Measurements from ENCODE around the gene PLCB4.

The PLCB4 gene

GRCh38 chr20:9482180-9482579 is 413.3 kb downstream of the PLCB4 start:
- no peak for DNase-seq (ENCODE audit: low read depth in 2 of 3, low spot score in 2 of 3)

DNA sequence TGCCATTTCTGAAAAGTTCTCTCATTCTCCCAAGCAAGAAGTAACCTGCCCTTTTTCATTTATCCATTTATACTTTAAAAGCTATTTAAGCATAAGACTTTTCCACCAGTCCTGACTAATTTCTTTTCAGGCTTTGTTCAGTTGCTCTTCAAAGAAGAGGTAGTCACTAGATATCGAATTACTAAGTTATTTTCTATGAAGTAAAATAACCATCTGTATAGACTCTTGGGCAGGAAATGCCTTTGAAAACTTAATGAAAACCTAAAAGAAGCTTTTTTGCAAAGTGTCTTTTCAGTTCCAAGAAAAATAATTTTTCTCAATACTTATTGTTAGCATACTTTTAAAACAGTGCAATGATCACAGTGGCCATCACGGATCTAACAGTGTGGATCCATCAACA is 414.2 kb downstream of the PLCB4 start:
- DNase-seq (ENCODE audit: low read depth in 2 of 3, low spot score in 2 of 3): no peak

DNA sequence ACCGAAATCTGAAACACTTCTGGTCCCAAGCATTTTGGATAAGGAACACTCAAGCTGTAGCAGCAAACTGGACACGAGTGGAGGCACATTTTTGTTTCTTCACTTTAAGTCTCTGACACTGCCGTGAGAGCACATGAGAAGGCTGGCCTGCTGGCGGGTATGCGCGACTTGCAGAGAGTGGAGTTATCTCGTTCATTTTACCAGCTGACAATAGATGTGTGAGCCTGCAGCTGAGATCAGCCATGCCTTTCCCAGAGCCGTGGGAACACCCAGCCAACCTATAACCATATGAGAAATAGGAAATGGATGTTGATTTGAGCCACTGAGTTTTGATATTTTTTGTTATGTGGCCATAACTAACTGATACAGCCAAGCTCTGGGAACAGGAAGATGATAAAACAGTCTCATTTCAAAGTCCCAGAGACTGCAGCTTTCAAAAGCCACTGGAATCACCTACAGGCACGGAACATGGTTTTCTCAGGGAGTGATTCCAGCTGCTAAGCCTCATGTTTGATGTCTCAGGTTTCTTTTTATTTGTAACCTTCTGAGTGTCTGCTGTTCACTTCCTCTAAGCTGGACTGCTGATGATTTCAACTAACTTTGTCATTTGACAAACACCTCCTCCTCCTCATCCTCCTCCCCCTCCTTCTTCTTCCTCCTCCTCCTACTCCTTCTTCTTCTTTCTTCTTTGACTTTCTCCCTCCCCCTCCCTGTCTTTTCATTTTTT is 416.9 kb downstream of the PLCB4 start:
- DNase-seq (ENCODE audit: low read depth in 2 of 3, low spot score in 2 of 3): no peak

DNA sequence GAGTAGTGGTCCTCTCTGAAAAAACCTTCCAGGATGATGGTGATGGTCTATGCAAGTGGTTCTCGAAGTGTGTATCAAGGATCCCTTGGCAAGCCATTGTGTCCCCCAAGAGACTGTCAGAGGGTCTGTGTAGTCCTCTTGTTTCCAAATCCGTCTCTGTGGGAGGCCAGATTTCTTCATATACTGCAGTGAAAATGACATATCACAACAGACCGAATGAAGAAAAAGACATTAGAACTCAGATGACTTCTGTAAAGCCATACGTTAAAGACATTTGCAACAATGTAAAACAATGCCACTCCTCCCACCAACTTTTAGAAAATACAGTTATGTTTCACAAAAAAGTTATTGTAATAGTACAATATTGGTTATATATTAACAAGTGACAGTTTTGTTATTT is 418.3 kb downstream of the PLCB4 start:
- DNase-seq (ENCODE audit: low read depth in 2 of 3, low spot score in 2 of 3): no peak

- no peak for DNase-seq (ENCODE audit: low read depth in 2 of 3, low spot score in 2 of 3)
These were observed 419.2 kb downstream of the PLCB4 start for GRCh38 chr20:9488063-9488462.

- no peak for DNase-seq (ENCODE audit: low read depth in 2 of 3, low spot score in 2 of 3)
These were observed 421.3 kb downstream of the PLCB4 start for GRCh38 chr20:9490161-9490560.

- DNase-seq (ENCODE audit: low read depth in 2 of 3, low spot score in 2 of 3): no peak
These were observed 421.7 kb downstream of the PLCB4 start for GRCh38 chr20:9490631-9491030.

DNA sequence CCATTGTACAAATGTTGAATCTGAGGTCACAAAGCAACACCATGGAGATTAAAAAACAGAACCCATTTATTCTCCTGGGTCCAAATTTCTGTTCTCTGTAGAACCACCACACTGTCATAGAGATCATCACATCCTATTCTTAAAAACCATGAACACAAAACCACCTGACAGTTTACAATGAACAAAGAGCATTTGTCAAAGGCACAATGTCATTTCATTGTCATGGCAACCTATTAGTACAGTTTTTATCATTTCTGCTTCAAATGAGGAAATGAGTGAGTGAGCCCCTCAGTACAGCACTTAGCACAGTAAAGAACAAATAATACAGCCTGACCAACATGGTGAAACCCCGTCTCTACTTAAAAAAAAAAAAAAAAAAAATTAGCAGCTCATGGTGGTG is 422.4 kb downstream of the PLCB4 start:
- DNase-seq (ENCODE audit: low read depth in 2 of 3, low spot score in 2 of 3): no peak

GRCh38 chr20:9492067-9492466 is 423.2 kb downstream of the PLCB4 start:
- DNase-seq (ENCODE audit: low read depth in 2 of 3, low spot score in 2 of 3): no peak

GRCh38 chr20:9493803-9494202 is 424.9 kb downstream of the PLCB4 start:
- DNase-seq (ENCODE audit: low read depth in 2 of 3, low spot score in 2 of 3): no peak

DNA sequence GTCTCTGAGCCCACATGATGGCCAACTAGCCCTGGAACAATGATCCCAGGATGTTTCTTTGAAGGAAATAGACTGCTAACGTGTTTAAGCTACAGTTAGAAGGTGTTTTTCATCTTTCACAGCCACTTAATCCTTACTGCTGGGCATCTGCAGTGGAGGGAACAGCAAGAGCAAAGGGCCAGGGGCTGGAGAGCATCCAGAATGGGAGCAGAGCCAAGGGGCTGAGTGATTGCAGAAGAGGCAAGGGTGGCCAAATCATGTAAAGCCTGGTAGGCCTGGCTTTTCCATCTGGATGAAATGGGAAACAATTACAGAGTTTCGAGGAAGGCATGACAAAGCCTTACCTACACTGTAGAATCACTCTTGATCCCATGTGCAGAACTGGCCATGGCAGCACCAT is 426.8 kb downstream of the PLCB4 start:
- no peak for DNase-seq (ENCODE audit: low read depth in 2 of 3, low spot score in 2 of 3)

DNA sequence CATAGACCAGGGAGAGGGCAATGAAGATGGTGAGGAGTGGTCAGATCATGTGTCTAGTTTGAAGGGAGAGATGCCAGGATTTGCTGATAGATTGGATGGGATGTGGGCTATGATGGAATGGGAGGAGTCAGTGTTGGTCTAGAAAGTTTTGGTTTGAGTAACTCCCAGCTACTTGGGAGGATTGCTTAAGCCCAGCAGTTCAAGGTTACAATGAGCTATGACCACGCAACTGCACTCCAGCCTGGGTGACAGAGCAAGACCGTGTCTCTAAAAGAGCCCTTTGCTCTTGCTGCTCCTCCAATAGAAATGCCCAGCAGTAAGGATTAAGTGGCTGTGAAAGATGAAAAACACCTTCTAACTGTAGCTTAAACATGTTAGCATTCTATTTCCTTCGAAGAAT is 427.3 kb downstream of the PLCB4 start:
- no peak for DNase-seq (ENCODE audit: low read depth in 2 of 3, low spot score in 2 of 3)

DNA sequence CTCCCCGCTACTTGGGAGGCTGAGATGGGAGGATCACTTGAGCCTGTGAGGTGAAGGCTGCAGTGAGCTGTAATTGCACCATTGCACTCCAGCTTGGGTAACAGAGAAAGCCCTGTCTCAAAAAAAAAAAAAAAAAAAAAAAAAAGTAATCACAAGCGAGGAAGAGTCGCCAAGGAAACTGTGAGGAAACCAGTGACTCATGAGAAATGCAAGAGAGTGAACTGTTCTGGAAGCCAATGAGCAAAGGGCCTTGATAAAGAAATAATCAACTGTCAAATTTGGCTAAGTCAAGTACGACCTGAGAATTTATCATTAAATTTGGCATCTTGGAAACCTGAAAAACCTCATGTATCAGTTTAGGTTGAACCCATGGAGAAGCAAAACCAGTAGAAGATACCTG is 429.4 kb downstream of the PLCB4 start:
- DNase-seq (ENCODE audit: low read depth in 2 of 3, low spot score in 2 of 3): no peak

- no peak for DNase-seq (ENCODE audit: low read depth in 2 of 3, low spot score in 2 of 3)
These were observed 430.4 kb downstream of the PLCB4 start for GRCh38 chr20:9499126-9499899.

GRCh38 chr20:9500121-9500520 is 431.2 kb downstream of the PLCB4 start:
- no peak for DNase-seq (ENCODE audit: low read depth in 2 of 3, low spot score in 2 of 3)

DNA sequence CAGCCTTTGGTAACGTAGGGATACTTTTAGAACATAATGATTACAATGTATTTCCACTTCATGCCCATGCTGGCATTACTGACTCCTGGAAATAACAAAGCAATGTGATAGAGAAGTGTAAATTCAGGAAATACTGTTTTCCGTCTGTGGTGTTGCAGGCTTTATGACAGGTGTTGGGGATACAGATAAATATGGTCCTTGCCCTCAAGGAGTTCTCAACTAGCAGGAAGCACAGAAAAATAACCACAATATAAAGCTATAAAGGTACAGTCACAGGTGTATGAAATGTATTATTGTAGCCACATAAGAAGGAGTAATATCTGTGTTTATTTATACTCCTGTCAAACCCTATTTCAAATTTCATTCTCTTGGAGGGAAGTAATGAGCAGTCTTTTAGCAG is 432.6 kb downstream of the PLCB4 start:
- no peak for DNase-seq (ENCODE audit: low read depth in 2 of 3, low spot score in 2 of 3)

GRCh38 chr20:9503526-9504245 is 434.8 kb downstream of the PLCB4 start:
- DNase-seq (ENCODE audit: low read depth in 2 of 3, low spot score in 2 of 3): no peak

GRCh38 chr20:9506280-9506821 is 437.5 kb downstream of the PLCB4 start:
- no peak for DNase-seq (ENCODE audit: low read depth in 2 of 3, low spot score in 2 of 3)

DNA sequence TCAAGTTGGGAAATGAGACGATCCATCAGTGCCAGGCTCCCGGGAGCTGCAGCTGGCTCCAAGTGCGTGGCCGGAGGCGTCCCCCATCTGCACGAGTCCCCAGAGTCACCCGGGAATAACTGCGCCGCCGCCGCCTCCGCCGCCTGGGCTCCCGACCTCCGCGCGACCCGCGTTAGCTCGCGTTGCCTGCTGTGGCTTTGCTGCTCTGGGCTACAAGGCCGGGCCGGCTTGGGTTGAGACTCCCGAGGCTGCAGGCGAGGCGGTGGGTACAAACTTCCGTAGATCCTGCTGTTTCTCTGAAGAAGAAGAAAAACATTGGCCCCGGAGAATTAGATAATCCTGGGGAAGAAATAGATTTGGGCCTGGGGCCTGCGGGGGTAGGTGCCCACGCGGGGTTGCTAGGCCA is 438.1 kb downstream of the PLCB4 start:
- DNase-seq (ENCODE audit: low read depth in 2 of 3, low spot score in 2 of 3): no peak

DNA sequence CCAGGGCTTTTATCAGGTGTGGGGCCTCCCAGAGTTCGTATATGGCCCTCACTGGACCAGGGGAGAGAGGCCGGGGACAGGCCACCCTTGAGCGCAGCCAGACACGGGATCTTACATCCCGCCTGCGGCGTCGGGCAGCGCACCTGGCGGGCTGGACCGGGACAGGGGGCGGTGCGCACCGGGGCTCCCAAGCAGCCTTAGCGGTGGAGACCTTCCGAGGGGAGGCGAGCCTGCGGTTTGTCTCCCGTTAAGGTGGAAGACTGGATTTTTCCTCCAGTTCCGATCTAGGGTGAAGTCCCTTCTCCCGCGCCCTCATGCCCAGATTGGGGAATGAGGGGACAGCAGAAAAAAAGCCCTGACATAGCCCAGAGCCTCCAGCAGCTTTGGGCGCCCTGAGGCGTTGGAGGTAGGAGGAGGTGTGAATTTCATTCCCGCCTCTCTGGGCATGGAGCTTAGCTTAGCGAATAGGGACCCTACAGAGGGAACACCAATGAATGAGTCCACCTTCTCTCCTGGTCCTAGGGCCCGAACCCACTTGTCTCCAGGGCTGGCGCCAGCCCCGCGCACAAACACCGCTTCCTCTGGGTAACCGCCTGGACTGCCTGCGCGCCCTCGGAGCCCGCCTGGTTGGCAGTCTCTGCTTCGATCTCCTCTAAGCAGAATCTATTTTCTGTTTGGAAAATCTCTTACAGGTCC is 438.8 kb downstream of the PLCB4 start:
- no peak for DNase-seq (ENCODE audit: low read depth in 2 of 3, low spot score in 2 of 3)

DNA sequence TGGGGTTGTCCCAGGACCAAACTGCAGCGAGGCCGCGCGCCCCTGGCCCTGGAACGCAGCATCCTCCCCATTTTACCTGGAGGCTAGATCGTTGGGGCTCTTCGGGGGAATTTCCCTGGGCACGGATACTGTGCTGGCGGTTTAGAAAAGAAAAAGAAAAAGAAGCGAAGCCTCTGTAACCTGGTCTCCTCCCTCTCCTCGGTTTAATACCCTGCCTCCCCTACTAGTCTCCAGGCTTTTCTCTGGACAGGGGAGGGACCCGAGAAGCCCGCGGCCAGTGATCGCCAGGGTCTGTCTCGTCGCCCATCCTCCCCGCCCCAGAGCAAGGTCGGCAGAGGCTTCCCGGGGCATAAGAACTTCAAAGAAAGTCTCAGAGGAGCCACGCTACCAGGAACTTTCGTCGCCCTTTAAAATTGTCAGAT is 439.4 kb downstream of the PLCB4 start:
- no peak for DNase-seq (ENCODE audit: low read depth in 2 of 3, low spot score in 2 of 3)
